NCI-H1930 (cell line): ENCODE results near the gene SMC3.
"Not testable (repeated sequence)": the region's sequence is repeated elsewhere in the genome, so short reads cannot be mapped to it uniquely, and the experiment has no call there.

Source experiments
- DNase-seq, 2 experiments: peaks; one replicate each; lab custom pipeline; 2025; lab: John Stamatoyannopoulos, UW

The SMC3 gene

DNA sequence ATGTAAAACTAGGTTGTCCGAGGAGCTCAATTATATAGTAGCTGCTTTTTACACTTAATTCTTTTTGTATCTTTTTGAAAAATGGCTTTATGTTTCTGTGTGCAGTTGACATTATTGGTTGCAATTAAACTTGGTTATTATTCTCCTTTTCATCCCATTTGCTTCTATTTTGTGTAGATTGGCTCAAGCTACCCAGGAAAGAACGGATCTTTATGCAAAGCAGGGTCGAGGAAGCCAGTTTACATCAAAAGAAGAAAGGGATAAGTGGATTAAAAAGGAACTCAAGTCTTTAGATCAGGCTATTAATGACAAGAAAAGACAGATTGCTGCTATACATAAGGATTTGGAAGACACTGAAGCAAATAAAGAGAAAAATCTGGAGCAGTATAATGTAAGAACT, 16.5 kb downstream of the SMC3 start:
- no peak for DNase-seq

DNA sequence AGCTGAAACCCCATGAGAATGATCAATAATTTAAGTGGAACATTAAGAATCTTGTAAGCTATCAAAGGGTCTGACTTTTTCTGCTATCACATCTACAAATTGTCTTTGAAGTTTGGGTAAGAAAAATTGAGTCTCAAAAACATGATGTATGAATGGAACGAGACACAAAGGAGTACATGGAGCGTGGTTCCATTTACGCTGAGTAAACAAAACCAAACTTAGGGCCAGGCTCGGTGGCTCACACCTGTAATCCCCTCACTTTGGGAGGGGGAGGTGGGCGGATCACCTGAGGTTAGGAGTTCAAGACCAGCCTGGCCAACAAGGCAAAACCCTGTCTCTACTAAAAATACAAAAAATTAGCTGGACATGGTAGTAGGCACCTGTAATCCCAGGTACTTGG, 24.3 kb downstream of the SMC3 start:
- no peak for DNase-seq

DNA sequence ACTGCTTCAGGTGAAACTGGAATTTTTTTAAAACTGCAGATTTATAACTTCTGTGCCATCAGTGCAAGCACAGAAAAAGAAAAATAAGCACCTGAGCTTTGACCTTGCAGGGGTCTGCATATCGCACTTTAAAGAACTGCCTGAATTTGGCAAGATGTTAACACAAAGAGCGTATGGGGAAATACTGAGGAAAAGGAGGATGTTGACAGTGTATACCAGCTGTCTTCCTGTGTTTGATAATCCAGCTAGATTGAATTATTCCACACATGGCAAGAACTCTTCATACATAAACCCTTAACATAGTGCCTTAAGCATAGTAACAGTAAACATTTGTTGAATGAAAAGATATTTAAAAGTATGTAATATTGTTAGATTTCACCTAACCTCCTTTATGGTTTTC, 30.0 kb downstream of the SMC3 start:
- DNase-seq, result no peak

DNA sequence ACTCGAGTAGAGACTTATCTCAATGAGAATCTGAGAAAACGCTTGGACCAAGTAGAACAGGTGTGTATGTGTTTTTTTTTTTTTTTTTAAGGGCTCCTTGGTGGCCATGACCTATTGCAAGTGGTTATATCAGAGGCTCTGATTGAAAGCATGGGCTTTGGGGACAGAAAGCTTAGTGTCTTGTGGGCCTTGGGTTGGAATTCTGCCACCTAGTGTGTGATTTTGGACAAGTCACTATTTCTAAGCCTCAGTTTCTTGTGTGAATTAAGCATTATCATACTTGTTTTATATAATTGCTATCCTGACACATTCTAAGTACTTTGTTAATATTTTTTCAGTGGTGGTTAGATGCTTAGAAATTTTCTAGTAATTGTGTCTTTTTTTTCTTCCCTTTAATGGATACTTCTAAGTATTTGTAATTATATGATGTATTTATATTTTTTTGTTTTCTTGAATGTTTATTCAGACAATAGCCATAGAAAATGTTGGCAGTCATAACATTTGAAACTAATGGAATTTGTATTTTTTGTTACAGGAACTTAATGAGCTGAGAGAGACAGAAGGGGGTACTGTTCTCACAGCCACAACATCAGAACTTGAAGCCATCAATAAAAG, 33.1 kb downstream of the SMC3 start:
- peak; percentile 0 to 20 for DNase-seq

DNA sequence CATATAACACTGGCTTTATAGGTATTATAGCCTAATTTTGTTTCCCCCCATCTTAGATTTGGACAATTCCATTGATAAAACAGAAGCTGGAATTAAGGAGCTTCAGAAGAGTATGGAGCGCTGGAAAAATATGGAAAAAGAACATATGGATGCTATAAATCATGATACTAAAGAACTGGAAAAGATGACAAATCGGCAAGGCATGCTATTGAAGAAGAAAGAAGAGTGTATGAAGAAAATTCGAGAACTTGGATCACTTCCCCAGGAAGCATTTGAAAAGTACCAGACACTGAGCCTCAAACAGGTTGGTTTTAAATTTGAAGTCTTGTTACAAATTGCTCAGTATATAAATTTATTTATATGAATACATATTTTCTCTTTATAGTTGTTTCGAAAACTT, 34.1 kb downstream of the SMC3 start:
- no peak for DNase-seq

DNA sequence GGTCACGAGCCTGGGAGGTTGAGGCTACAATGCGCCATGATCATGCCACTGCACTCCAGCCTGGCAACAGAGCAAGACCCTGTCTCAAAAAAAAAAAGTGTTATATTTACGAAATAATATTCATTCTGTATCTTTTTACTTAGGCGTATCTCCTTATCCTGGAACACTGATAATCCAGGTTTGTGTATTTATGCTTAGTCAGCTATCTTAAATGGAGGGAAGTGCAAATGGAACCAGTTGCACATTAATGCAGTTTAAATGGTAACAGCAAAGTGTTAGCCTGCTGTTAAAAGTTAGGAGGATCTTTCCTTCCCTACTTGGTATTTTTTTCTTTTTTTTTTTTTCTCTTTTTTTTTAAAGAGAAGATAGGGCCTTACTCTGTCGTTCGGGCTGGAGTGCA, 40.6 kb downstream of the SMC3 start:
- no peak for DNase-seq

DNA sequence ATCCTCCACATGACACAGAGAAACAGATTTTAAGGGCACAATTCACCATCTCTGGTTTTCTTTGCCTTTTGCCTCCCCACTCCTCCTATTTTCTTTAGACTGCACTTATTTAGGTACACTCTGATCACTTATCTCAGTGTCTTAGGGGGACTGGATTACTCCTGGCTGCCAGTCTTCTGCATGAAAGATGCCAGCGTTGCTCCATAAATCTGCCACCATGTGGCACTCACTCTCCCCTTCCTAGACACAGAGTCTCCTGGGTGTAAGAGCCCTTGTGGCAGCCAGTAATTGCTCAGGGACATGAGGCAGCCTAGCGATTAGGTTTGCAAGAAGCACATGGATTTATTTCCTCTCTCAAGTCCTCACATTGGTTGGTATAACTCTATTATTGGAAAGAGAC, 42.1 kb downstream of the SMC3 start:
- DNase-seq, result no peak

DNA sequence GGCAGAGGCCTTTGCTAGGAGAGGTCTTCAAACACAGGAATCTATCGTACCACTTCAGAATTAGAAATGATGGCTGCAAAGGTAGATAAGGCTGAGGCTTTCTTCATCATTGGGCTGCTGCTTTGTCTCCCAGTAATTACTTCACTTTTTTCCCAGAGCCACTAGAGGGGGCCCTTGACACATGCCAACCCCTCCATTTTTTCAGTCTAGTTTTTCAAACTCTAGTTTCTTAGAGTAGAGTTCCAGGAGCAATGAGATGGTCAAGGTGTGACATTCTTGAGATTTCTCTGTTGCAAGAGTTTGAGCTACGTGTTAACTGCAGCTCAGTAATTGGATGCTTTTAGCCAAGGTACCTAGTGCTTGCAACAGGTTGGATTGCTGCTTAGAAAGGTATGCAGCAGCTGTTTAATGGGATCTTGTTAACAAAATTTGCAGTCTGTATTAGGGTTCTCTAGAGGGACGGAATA, 42.8 kb downstream of the SMC3 start:
- DNase-seq, result peak in 1 of 2 experiments; percentile 22

DNA sequence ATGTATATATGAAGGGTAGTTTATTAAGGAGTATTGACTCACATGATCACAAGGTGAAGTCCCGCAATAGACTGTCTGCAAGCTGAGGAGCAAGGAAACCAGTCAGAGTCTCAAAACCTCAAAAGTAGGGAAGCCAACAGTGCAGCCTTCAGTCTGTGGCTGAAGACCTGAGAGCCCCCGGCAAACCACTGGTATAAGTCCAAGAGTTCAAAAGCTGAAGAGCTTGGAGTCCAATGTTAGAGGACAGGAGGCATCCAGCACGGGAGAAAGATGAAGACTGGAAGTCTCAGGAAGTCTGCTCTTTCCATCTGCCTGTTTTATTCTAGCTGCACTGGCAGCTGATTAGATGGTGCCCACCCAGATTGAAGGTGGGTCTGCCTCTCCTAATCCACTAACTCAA, 43.3 kb downstream of the SMC3 start:
- DNase-seq, result not testable (repeated sequence)

DNA sequence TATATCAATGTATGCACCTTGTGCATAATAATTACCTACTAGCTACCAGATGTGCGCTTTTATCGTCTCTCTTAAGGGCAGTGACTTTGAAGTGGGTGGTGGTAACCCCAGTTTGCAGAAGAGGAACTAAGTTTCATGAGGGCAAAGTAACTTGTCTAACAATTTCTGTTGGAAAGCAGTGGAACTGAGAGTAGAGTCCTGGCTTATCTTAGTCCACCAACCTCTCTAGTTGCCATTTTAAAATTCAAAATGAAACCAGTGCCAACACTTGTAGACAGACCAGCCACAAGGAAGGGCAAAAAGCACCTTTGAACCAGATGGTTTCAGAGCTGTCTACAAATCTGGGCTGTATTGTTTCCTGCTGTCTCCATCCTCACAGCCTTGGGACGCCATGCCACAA, 44.6 kb downstream of the SMC3 start:
- no peak for DNase-seq

DNA sequence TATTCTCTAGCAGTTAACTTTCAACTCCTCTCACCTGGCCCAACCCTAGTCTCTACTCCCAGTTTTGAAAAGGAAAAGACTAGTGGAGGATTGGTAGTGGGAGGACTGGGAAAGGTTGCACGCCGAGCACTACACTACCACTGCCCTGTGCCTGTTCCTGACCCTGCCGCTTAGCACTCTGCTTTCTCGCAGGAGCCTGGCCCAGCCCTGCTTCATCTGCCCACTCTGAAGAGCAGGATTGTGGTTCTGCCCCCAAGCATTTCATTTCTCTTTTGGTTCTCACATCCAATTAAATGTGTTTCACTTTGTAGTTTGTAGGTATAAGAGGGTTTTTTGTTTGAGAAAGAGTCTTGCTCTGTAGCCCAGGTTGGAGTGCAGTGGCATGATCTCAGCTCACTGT, 45.1 kb downstream of the SMC3 start:
- no peak for DNase-seq

DNA sequence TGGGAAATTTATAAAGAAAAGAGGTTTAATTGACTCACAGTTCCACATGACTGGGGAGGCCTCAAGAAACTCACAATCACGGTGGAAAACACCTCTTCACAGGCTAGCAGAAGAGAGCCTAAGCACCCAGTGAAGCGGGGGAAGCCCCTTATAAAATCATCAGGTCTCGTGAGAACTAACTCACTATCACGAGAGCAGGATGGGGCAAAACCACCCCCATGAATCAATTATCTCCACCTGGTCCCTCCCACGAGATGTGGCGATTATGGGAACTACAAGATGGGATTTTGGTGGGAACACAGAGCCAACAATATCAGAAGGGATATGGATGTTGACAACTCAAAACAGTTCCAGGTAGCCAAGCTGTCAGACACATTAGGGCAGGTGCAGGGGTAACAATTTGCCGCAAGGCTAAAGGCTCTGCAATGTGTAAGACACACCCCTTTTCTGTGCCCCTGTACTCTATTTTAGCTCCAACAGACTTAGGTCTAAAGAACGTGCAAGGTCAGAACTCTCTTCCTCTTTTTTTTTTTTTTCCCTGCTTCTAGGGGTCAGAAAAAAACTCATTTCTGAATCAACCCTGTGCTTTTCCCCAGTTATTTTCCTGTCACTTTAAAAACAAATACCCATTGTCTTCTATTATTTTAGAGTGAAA, 46.0 kb downstream of the SMC3 start:
- DNase-seq, result no peak

DNA sequence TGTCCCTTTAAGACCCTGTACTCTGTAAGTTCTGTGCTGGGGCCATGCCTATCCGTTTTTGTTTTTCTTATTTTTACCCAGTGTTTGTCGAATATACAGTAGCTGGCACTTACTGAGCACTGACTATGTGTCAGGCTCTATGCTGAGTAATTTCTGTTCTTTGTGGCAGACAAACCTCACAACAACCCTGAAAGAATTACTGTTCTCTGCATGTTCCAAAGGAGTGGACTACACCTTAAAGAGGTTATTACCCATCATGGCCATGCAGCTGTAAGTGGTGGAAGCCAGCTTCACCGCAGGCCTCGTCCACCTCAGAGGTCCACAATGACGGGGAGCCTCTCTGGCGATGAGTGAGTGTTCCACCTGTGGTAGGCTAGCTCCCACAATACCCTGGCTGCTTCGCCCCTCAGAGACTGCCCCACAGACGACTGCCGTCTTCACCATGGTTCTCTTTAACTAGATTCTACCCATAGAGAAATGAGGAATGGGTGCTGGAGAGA, 46.6 kb downstream of the SMC3 start:
- no peak for DNase-seq

DNA sequence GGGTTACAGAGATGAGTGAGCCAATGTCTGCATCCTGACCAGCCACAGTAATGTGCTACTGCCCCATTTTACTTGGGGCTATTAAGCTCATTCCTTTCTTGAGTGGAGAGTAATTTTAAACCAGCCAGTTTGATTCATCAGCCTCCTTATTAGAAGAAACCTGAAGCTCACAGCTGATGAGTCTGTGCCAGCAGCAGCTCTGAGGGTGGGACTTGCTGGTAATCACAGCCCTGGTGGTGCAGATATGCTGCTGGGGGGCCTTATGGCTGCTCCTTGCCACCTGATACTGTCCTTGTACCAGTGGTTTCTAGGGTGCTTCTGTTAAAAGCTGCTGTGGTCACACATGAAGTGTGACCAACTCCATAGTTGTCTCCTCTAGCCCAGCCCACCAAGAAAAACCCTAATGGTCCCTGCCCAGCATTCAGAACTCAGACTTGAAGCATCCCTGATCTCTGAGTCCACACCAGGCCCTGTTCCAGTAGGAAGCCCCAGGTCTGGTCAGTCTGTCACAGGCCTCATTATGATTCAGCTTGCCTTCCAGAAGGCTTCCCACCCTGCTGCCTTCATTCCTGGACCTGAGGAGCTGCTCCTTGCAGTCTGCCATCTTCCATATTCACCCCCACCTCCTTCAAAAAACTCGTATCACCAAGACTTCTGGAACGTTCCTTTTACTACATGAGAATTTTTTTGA, 47.7 kb downstream of the SMC3 start:
- DNase-seq, result no peak

DNA sequence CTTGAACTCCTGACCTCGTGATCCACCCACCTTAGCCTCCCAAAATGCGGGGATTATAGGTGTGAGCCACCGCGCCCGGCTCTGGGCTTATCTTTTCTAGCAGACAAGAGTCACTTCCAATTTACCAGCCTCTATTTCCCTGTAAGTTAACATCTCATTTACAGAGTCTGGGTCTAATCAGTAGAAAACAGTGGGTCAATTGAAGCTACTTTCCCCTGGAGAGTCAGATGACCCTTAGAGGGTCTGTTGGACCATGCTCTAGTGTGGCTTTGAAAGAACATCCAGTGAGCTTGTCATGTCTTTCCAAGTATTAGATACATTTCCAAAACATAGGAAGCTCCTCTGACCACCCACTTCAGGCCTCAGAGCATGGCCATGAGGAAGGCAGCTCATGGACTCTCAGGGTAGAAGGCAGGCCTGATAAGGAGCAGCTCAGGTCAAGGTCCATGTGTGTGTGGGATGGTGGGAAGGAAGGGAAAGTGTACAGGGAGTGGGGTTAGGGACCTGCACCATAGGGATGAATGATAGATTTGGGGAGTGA, 49.1 kb downstream of the SMC3 start:
- DNase-seq, result no peak

DNA sequence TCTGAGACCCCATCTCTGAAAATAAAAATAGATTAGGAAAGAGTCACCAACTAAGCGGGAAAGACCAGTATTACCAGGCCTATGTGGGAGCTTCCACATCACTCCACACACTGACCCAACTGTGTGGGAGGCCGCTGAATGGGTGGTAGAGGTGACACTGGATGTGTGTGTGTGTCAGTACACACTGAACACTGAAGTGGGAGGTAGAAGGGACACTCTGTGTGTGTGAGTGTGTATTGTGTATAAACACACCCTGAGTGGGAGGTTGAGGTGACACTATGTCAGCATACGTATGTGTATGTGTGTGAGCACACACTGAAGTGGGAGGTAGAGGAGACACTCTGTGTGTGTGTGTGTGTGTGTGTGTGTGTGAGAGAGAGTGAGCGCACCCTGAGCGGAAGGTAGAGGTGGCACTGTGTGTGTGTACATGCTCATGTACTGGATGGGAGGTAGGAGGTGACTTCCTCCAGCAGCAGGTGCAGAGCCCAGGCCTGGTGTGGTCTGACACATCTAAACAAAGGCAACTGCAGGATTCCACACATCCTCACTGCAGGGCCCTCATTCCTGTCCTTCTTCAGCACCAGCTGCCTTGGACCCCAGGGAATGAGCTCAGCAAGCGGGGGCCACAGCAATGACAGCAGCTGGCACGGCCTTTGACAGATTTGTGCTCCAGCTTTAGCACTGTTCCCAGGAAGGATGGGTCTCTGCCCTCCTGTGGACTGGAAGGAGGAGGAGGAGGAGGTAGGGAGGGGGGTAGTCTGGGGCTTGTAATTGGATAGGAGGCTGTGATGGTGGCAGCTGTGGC, 50.1 kb downstream of the SMC3 start:
- no peak for DNase-seq

DNA sequence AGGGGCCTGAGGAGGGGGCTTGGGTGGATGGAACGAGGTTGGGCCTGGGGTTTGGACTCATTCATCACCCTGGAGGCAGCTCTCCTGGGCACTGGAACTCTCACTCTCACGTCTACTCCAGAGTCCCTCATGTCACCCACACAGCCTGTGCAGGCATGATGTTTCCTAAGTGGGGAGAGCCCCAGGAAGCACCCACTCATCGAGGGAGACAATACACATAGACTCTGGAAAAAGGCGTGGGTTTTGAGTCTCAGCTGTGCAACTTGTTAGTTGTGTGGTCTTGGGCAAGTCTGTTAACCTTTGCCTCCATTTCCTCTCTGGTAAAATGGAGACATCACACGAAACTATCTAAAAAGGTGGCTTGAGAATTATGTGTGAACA, 50.7 kb downstream of the SMC3 start:
- no peak for DNase-seq

DNA sequence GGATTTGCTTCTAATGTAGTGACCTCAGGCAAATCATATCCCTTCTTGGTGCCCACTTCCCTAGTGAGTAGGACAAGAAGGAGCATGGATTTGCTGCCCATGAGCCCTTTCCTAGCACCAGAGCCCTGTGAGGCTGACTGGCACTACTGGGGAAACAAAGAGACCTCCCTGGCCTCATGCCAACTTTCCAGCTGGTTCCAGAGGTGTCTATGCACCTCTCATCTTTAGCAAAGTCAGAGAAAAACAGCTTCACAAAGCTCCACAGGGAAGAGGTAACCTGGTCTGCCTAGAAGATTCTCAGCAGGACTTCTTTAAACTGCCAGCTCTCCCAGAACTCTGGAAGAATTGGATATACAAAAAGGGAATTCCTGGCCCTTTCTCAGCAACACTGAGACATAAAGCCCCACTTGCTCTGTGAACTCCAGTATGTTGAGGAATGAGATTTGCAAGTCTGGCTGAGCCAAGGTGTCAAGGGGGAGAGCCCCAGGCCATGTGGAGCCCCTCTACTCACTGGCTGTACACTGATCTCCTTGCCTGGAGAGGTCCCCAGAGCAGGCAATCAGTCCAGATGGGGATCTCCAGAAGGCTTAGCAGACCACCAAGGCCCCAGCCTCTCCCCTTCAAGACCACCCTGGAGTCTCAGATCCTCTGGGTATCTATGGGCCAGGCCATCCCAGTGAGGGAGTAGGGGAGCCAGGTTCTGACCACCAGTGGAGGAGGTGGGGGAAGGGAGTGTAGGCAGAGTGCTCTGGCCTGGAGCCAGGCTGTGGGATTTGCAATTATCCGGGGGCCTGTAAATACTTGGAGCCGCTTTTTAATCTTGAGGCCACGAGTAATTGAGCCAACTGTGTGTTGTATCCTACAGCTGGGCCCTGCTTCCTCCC, 52.3 kb downstream of the SMC3 start:
- no peak for DNase-seq

DNA sequence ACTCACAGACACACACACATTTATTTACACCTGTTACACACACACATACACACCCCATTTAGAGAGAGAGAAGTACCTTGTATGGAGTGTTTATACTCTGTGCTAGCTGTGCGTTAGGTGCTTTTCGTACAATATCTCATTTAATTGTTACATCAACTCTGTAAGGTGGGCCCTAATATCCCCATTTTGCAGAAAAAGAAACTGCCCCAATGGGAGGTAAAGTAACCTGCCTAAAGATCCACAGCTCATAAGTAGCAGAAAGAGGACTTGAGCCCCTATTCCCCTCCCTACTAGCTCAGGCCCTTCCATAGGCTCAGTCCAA, 52.9 kb downstream of the SMC3 start:
- no peak for DNase-seq

DNA sequence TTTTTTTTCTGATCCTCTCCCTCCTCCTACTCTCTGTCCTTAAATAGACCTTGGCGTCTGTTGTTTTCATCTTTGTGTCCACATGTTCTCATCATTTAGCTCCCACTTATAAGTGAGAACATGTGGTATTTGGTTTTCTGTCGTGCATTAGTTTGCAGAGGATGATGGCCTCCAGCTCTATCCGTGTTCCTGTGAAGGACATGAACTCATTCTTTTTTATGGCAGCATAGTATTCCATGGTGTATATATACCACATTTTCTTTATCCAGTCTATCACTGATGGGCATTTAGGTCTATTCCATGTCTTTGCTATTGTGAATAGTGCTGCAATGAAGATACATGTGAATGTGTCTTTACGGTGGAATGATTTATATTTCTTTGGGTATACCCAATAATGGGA, 55.8 kb downstream of the SMC3 start:
- DNase-seq, result not testable (repeated sequence)

DNA sequence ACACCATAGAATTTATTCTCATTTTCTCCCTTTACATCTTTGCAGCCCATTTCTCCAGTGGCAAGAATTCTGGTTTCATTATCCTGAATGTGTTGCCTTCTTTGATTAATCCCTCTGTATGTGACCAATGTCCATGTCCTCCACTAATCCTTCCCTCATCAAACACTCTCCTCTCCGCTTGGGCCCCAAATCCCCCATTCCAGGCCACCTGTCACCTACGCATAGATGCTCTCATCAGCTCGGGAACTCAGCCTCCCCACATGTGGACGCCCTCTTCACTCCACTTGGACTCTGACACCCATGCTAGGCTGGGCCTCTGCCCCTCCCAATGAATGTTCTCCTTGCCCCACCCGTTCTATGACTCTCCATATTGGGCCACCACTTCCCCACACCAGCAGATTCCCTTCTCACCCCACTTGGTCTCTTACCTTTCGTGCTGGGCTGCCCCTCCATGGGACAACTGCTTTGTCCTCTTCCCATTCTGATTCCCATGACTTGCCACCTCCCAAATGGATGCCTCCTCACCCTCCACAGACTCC, 57.9 kb downstream of the SMC3 start:
- no peak for DNase-seq
